Measurements from ENCODE around the gene TTLL12.

The TTLL12 gene

DNA sequence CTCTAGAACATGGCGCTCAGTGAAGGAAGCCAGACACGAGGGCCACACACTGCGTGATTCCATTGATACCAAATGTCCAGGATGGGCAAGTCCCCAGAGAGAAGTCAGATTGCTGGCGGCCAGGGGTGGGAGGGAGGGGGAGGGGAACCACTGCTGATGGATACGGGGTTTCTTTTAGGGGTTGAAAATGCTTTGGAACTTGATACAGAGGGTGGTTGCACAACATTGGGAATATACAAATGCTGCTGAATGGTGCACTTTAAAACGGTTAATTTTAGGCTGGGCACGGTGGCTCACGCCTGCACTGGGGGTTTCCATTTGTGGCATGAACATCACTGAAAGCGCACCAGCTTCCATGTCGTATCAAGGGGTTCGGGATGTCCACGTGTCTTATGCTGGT lies 30.5 kb downstream of the TTLL12 start:
- TF ChIP-seq, protein P1, sequence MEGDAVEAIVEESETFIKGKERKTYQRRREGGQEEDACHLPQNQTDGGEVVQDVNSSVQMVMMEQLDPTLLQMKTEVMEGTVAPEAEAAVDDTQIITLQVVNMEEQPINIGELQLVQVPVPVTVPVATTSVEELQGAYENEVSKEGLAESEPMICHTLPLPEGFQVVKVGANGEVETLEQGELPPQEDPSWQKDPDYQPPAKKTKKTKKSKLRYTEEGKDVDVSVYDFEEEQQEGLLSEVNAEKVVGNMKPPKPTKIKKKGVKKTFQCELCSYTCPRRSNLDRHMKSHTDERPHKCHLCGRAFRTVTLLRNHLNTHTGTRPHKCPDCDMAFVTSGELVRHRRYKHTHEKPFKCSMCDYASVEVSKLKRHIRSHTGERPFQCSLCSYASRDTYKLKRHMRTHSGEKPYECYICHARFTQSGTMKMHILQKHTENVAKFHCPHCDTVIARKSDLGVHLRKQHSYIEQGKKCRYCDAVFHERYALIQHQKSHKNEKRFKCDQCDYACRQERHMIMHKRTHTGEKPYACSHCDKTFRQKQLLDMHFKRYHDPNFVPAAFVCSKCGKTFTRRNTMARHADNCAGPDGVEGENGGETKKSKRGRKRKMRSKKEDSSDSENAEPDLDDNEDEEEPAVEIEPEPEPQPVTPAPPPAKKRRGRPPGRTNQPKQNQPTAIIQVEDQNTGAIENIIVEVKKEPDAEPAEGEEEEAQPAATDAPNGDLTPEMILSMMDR (IDR thresholded peaks at IDR 0.05; ENCODE audit: borderline replicate concordance, insufficient read depth, low read depth, low read length) = no peak
- H3K4me3 ChIP-seq (ENCODE audit: low read depth, low read length) = no peak overlapping the region

GRCh38 chr22:43155789-43156188 lies 31.1 kb downstream of the TTLL12 start:
- H3K4me3 ChIP-seq (ENCODE audit: low read depth, low read length) = no peak overlapping the region
- TF ChIP-seq, protein P1 (IDR thresholded peaks at IDR 0.05; ENCODE audit: borderline replicate concordance, insufficient read depth, low read depth, low read length) = no peak

DNA sequence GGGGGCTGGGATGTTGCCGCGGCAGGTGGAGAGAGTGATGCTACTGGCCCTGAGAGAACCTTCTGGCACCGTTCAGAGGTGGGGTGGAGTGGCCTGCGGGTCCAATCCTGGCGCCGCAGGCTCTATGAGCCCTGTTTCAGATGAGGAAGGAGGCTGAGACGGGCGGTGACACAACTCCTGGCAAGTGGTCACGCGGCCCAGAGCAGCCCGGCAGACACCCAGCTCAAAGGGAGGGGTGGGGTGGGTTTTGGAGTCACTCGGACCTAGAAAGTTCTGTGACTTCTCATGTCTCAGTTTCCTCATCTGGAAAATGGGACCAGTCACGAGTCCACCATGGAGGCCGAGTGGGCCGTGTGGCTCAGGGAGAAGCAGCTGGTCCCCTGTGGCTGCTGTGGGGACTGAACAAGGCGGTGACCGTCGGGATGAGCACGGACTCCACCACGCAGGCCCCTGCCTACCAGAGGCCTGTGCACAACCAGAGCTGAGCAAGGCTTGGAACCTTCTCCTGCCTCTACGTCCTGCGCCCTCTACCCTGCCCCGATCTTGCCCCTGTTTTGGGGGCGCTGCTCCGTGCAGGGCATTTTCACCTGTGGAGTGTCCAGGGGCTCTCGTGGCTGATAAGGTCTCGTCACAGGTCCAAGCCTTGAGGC lies 31.9 kb downstream of the TTLL12 start:
- H3K4me3 ChIP-seq (ENCODE audit: low read depth, low read length) = no peak overlapping the region
- TF ChIP-seq, protein P1 (IDR thresholded peaks at IDR 0.05; ENCODE audit: borderline replicate concordance, insufficient read depth, low read depth, low read length) = no peak

GRCh38 chr22:43153899-43154298 lies 33.0 kb downstream of the TTLL12 start:
- no peak overlapping the region for H3K4me3 ChIP-seq (ENCODE audit: low read depth, low read length)
- TF ChIP-seq, protein P1 (IDR thresholded peaks at IDR 0.05; ENCODE audit: borderline replicate concordance, insufficient read depth, low read depth, low read length) = no peak

DNA sequence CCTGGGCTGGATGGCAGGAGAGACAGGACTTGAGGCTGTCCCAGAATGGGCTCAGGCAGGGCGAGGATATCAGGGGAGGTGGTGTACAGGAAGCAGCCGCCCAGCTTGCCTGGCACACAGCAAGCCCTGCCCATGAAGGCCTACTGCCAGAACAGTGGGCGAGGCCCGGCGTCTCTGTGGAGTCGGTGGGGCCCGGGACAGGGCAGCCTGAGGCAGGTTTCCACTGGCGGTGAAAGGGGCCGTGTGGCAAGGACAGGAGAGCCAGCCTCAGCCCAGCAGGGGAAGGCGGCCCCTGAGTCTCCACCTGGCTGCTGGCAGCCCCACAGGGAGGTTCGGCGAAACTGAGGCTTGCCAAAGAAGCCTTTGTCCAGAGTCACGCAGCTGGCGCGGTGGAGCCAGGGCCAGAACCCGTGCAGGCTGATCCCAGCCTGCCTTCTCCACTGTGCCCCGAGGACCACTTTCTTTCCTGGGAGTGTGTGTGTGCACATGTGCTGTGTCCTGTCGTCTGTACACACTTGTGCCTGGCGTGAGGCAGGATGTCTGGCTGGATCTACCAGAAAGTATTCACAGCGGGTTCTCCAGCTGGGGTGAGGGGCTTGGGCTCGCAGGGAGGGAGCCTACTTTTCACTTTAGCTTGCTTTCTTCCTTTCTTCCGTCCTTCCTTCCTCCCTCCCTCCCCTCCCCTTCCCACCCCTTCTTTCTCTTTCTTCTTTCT lies 34.4 kb downstream of the TTLL12 start:
- peak overlapping the region; percentile 52 for H3K4me3 ChIP-seq (ENCODE audit: low read depth, low read length)
- TF ChIP-seq, protein P1 (IDR thresholded peaks at IDR 0.05; ENCODE audit: borderline replicate concordance, insufficient read depth, low read depth, low read length) = no peak

- TF ChIP-seq, protein P1 (IDR thresholded peaks at IDR 0.05; ENCODE audit: borderline replicate concordance, insufficient read depth, low read depth, low read length) = no peak
- H3K4me3 ChIP-seq (ENCODE audit: low read depth, low read length) = peak overlapping the region; percentile 52
Measured at GRCh38 chr22:43152003-43152356, 35.0 kb downstream of the TTLL12 start.

Measured in GM12875 (cell line).